ENCODE data around the gene CD248. TPM values are rescaled to one million over a fixed set of nuclear protein-coding genes. Genes with fewer than 3 reads are reported as not detected.
A peak's percentile ranks its signal among the peaks of the same experiment; 100 is the strongest.

CD248 gene
- total and polyA plus RNA-seq, 8 donors: 69.8 to 128 (median 92.4) TPM

DNA sequence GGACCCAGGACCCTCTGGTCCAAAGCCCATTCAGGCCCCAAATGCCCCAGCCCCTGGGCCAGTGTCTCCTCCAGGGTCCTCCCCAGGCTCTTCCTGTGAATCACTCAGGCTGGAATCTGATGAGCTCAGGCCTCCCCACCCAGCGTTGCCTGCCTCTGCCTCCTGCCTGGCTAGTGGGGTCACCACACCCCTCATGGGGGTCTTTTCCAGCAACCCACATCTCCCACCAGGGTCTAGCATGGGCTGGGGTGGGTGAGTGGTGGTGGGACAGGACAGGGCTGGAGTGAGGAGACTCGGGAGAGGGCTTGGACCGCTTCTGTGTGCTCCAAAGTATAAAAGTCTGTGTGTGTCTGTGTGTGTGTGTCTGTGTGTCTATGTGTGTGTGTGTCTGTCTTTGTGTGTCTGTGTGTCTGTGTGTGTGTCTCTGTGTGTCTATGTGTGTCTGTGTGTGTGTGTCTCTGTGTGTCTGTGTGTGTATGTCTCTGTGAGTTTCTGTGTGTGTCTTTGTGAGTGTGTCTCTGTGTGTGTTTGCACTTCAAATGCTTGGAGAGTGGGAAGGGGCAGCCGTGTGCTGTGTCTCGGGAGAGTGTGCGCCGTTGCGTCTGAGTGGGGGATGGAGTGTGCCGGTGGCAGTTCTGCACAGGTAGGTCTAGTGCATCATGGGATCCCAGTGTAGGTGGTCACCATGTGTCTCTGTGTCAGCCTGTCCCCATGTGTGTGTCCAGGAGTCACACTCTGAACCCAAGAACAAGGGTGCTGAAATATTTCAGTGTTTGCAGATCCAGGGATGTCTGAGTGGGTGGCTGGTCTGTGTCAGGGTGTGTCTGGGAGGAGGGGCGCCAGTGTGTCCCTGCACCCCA, 10.6 kb upstream of the CD248 start:
- ATAC-seq (peak; percentile 23), DNase-seq (peak in 1 of 4 donors; percentile 54)
- TF ChIP-seq, protein P1, sequence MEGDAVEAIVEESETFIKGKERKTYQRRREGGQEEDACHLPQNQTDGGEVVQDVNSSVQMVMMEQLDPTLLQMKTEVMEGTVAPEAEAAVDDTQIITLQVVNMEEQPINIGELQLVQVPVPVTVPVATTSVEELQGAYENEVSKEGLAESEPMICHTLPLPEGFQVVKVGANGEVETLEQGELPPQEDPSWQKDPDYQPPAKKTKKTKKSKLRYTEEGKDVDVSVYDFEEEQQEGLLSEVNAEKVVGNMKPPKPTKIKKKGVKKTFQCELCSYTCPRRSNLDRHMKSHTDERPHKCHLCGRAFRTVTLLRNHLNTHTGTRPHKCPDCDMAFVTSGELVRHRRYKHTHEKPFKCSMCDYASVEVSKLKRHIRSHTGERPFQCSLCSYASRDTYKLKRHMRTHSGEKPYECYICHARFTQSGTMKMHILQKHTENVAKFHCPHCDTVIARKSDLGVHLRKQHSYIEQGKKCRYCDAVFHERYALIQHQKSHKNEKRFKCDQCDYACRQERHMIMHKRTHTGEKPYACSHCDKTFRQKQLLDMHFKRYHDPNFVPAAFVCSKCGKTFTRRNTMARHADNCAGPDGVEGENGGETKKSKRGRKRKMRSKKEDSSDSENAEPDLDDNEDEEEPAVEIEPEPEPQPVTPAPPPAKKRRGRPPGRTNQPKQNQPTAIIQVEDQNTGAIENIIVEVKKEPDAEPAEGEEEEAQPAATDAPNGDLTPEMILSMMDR (IDR thresholded peaks at IDR 0.05): no peak
- intact Hi-C loops (cut with DNase I): no loop called here
- no peak overlapping the region for H3K4me3 ChIP-seq
- H3K27me3 ChIP-seq: no peaks in the 10 kb centered on the region
- H3K9me3 ChIP-seq: no peaks in the 10 kb centered on the region
- H3K36me3 ChIP-seq: peaks cover 0 to 8% of the 10 kb centered on the region in 2 donors
- peaks cover 17 to 31% of the 10 kb centered on the region in 2 donors for H3K4me1 ChIP-seq
- H3K27ac ChIP-seq: peak overlapping the region; percentile 51 to 73

DNA sequence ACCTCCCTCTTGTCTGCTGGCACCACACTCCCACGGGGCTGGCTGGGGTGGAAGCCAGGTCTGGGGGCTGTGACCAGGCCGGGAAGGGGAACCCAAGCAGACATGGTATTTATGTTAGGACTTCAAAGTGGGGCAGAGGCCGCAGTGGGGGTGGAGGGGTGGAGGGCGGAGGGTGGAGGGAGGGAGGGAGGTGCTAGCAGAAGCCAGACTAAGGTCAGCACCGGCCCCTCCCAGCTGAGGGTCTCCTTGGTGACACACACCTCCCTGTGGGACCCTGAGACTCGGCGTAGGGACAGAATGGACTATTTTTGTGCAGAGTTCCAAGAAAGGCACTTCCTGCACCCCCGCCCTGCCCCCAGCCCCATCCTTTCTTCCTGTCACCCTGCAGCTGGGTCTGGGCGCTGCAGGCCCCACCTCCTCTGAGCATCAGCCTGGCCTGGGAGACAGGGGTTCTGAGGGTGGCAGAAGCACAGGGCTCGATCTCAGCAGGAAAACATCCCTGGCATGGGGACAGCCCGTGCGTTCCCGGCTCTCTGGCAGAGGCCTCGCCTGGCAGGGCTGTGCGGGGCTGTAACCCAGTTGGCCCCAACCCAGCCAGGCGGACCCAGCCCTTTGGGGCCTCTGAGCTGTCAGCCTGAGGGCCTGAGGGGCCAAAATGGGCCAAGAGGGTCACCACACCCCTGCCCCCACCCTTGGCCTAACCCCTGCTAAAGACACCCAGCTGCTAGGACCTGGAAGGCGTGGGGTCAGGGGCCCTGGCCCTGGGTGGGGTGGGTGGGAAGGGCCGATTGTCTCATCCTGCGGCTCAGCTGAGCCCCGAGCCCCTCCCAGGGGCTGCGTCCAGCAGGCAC, 9.6 kb upstream of the CD248 start:
- ATAC-seq (no peak), DNase-seq (peak in 1 of 4 donors; percentile 66)
- Histone ChIP-seq H3K27me3 (no peaks in the 10 kb centered on the region), H3K9me3 (no peaks in the 10 kb centered on the region), H3K36me3 (no peaks in the 10 kb centered on the region), H3K27ac (peak overlapping the region in 1 of 2 donors; percentile 73), H3K4me3 (no peak overlapping the region), H3K4me1 (peaks cover 17 to 31% of the 10 kb centered on the region in 2 donors)
- TF ChIP-seq, protein P1 (IDR thresholded peaks at IDR 0.05): no peak
- intact Hi-C loops (cut with DNase I): no loop called here

DNA sequence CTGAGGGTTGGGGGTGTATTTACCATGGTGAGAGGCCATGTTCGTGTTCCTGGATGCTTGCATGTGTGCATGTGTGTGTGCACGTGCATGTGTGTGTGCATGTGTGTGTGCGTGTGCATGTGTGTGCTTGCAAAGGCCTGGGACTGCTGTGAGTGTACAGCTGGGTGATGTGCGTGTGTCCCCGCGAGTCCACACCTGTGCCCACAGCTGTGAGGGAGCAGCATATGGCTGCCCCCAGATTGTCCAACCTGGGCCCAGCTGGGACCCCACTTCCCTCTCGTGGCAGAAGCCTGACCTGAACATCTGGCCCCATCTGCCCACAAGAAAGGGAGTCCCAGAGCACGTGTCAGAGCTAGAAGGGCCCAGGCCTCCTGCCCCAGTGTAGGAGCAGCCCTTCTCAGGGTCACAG, 8.4 kb upstream of the CD248 start:
- ATAC-seq (no peak), DNase-seq (peak in 1 of 4 donors; percentile 50)
- H3K4me3 ChIP-seq: no peak overlapping the region
- no peaks in the 10 kb centered on the region for H3K36me3 ChIP-seq
- H3K9me3 ChIP-seq: no peaks in the 10 kb centered on the region
- no peak overlapping the region for H3K27ac ChIP-seq
- no peaks in the 10 kb centered on the region for H3K27me3 ChIP-seq
- intact Hi-C loops (cut with DNase I): no loop called here
- peaks cover 17 to 31% of the 10 kb centered on the region in 2 donors for H3K4me1 ChIP-seq
- TF ChIP-seq, protein P1 (IDR thresholded peaks at IDR 0.05): no peak

DNA sequence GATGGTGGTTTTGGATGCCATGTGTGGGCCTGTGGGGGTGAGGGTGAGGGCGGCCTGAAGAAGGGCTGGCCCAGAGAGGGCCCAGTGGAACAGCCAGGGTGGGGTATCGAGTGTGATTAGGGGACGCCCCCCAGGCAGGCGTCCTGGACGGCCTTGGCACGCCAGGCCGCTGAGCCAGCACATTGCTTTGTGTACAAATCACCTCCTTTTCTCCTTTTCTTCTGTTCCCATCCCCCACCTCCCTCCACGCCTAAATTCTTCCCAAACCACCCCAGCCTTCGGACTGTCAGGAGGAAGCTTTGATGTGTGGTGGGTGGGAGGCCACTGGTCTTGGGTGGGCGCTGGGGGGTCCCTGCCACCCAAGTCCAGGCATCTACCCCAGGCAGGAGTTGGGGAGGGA, 7.8 kb upstream of the CD248 start:
- TF ChIP-seq, protein P1 (IDR thresholded peaks at IDR 0.05): no peak
- no peaks in the 10 kb centered on the region for H3K27me3 ChIP-seq
- no peak for ATAC-seq
- H3K4me3 ChIP-seq: no peak overlapping the region
- peak overlapping the region in 1 of 2 donors; percentile 4 for H3K27ac ChIP-seq
- H3K4me1 ChIP-seq: peaks cover 17 to 31% of the 10 kb centered on the region in 2 donors
- intact Hi-C loops (cut with DNase I): no loop called here
- peak in 1 of 4 donors; percentile 57 for DNase-seq
- H3K9me3 ChIP-seq: no peaks in the 10 kb centered on the region
- H3K36me3 ChIP-seq: no peaks in the 10 kb centered on the region

DNA sequence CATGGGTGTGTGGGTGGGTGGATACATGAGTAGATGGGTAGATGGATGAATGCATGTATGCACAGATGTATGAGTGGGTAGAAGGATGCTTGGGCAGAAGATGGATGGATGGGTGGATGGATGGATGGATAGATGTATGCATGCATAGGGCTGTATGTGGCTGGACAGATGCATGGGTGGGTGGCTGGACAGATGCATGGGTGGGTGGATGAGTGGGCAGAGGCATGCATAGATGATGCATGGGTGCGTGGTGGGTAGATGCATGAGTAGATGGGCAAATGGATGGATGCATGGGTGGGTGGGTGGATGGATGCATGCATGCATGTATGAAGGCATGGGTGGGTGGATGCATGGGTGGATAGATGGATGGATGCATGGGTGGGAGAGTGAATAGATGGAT, 6.8 kb upstream of the CD248 start:
- ATAC-seq (no peak), DNase-seq (peak in 1 of 4 donors; percentile 3)
- H3K27ac ChIP-seq: no peak overlapping the region
- H3K36me3 ChIP-seq: no peaks in the 10 kb centered on the region
- no peak overlapping the region for H3K4me3 ChIP-seq
- TF ChIP-seq, protein P1 (IDR thresholded peaks at IDR 0.05): no peak
- no peaks in the 10 kb centered on the region for H3K27me3 ChIP-seq
- intact Hi-C loops (cut with DNase I): no loop called here
- no peaks in the 10 kb centered on the region for H3K9me3 ChIP-seq
- H3K4me1 ChIP-seq: peaks cover 17 to 32% of the 10 kb centered on the region in 2 donors

Data from left lung (tissue), 10 donors.